GM18870 (cell line): ENCODE measurements around the gene GALNTL6.

Experiments used
- ATAC-seq: cut with Tn5 transposase; IDR thresholded peaks from one replicate; pipeline ENCODE4 v1.9.1; 2021; ENCODE audit warnings: moderate library complexity; ENCODE audit not compliant: unreplicated experiment

Gene GALNTL6

DNA sequence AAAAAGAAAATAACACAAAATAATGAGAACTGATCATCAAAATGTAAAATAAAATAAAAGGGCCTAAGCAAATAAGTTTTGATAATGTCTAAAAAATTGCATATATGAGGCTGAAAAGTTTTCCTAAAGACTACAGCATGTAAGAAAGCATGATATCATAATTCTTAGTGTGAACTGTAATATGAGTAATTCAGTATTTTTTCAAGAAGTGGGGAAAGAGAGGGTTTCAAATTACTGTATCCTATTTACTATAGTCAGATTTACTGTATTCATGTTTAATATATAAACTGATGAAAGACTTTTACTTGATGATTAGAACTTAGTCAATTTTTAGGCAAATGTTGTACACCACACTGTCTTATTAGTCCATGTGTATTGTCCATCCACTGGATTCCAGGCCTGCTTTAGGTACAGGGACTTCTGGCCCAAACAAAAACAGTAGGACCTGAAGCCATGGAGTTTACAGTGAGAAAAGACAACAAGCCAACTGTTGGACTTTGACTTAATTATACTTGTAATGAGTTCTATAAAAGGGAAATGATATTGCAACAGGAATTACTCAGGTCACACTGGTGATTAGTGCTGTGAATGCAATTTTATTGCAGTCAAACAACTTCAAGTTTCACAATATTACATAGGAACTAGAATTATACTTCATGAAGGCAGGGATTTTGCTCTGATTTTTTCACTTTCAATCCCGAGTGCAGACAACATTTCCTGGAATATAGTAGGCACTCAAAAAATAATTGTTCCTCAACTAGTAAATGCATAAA lies 837.7 kb downstream of the GALNTL6 start:
- no peak for ATAC-seq

DNA sequence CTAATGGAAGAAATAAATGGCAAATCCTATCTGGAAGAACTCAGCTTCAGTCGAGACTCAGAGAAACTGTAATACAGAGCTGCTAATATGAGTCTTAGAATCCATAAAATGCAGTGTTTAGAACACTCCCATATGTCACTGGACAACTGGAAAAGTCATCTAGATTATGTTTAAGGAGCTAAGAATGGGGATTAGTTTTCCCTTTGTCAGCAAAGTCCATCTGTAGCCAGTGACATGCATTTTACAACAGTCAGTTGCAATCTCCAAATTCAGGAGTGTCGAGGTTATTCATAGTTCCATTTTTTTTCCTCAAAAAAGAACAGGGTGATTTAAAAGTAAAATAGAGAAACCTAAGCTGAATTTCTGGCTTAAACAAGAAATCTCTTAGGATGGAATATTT lies 838.8 kb downstream of the GALNTL6 start:
- no peak for ATAC-seq

DNA sequence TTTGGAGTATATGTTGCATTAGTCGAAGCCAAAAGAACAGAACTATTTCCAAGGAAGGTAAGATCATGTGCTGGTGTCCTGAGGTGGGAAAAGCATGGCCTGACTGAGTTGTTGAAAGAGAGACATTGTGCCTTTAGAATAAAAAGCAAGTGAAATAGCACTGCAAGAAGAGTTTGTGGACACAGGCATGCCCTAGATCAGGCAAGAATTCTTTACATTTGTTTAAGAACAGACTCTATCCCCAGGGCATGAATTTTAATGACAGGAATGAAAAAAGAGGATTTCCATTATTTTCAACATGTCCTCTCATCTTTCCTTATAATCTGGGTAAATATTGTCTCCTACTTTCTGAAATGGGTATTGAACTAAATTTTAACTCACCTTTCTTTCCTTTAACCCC lies 839.2 kb downstream of the GALNTL6 start:
- no peak for ATAC-seq

DNA sequence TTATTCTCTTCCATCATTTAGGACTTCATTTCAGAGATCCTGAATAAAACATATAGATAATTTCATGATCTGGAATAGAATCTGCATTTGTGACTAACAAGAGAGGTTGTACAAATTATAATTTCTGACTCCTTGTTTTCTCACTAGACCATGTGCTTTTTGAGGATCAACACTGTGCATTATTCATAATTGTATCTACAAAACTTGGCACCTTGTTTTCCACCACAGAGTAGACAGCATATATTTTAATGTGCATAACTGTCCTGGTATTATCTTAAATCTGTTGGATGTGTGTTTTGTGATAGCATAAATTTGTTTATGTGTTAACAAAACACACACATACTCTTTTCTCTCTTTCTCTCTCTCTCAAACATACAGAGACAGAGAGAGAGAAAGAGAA lies 840.5 kb downstream of the GALNTL6 start:
- ATAC-seq: no peak

DNA sequence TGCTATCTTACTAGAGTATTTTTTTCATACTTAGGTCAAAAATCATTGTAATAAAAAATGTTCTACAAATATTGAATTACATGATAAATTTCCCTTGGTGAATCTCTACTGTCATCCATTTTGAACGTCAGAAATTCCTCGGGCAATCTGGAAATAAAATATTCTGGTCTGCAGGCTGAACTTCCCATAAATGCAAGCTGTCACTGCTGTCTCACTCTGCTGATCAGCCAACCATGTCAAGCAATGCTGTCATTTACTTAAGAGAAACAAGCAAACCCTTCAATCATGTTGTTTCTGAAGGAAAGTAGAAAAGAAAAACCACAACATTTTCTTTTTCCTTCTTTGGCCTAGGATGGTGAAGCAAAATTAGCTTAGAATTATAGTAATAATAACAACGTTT lies 841.3 kb downstream of the GALNTL6 start:
- ATAC-seq: no peak

DNA sequence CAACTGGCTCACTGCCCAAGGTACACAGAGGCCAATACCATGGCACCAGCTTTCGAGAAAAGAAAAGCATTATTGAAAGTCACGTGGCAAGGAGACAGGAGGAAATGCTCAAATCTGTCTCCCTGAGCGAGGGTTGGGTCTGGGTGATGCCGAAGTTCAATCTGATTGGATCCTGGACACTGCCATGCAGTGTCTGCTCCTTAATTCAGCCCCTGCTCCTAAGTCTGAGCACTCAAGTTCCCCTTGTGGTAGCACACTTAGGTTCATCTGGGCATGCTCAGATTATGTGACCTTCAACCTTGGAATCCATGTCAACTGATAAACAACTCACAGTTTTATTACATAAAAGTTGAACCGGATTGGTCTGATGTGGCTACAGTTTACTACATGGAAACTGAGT lies 842.9 kb downstream of the GALNTL6 start:
- ATAC-seq: no peak

DNA sequence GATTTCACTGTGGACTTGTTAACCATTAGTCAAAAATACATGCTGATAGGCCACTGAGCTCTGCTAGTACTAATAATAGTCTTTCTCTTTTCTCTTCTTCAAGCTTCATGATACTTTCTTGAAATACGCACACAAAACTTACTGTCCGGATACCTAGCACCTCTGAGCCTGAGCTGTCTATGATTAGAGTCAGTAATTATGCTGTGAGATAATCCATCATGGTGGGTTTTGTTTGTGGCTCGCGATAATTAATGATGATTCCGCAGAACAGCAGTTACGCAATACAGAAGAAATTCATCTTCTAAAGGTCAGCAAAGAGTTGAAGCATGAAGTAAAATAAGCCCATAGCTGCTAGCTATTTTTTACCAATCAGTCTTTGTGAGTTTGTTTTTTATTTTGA lies 843.9 kb downstream of the GALNTL6 start:
- no peak for ATAC-seq

DNA sequence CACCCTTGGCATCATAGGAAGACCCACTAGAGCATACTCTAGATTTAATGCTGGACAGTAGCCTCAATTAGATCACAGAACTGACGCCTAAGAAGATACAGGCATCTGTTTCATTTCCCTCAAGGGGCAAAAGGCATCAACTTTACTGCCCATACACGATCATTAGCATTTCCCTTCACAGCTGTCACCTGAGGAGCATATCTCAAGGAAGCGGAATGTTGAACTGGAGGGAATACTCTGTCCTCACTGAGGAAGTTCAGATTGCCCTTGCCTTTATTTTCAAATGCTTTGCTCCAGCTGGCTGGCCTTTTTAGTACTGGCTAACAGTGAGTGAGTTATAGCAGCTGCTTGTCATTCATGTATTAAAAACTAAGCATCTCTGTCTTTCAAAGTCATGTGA lies 847.0 kb downstream of the GALNTL6 start:
- no peak for ATAC-seq

DNA sequence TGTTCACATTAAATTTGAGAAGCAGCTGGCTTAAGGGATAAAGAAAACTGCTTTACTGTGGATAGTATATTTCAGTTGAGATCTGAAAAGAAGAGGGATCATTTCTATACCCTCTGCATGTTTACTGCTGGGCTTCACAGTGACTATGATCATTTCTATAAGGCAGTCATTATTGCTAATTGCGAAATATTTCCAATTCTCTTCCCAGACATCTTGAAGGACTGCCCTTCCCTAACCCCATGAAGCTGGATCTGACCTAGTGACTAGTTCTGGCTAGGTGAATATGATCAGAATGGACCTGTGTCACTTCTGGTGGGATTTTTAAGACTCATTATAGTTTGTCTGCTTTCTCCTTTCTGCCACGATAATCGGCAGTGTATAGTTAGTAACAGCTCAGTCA lies 848.9 kb downstream of the GALNTL6 start:
- no peak for ATAC-seq

DNA sequence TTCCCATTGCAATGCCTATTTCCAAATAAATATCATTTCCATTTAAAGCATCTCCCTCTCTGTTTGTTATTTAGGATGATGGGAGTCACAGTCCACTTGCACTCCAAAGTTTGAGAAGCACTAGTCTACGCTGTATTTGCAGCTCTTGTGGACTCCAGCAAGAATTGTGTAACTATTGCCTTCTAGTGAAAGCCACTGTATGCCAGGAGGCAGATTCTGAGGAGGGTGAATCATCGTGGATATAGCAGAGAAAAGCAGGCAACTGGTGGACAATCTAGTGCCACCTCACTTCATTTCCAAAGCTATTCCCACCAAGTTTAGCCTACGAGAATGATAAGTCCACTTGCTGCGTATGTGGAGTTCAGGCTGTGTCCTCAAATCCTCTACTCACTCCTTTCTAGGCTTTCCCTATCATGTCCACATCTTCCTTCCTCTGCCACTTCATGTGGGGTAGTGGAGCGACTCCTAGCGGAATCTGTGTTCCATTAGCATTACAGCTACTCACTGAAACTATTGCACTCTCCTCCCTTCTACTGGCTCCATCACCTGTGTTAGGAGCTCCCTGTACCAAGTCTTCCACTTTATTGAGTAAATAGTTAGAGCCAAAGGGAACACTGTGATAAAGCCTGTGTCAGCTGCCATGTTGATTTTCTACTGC lies 853.6 kb downstream of the GALNTL6 start:
- no peak for ATAC-seq

DNA sequence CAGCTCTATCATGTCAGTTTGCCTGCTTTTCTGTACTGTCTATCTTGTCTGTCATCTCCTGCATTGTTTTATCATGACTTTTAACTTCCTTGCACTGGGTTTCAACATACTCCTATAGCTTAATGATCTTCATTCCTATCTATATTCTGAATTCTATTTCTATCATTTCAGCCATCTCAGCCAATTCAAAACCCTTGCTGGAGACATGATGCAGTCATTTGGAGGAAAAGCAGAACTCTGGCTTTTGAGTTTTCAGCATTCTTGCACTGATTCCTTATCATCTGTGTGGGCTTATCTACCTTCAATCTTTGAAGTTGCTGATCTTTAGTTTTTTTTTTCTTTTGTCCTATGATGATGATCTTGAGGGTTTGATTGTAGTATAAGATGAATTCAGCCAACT lies 861.6 kb downstream of the GALNTL6 start:
- ATAC-seq: no peak

DNA sequence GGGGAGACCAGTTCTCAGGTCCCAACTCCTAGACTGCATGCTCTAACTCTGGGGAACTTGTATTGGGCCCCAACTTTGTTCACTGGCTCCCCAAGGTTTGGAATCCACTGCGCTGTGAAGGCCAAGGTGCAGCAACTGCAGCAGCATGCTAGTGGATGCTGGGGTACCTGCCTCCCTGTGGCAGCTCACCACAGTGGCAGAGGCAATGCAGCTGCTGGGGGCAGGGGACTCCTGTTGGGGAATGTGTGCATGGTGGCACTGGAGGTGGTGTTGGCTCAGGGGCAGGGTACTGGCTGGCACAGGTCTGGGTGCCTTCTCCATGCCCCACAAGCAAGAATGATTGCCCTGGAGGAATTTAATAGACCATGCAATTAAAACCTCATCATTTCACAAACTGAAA lies 862.0 kb downstream of the GALNTL6 start:
- no peak for ATAC-seq

DNA sequence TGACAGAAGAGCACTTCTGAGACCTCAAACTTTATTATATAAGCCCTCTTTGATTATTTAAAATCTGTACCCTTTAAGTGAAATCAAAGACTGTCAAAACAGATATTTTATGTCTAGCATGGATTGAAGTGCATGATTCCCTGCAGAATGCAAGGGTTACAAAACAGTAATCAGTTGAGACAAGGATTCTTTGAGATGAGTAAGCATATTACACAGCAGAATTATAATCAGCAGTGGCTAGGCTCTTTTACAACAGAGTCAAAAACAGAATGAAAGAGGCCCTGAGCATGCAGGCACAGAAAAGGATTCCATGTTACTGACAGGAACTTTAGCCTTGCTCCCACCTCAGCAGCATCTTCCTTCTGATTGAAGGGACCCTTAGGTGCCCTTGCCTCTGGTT lies 867.5 kb downstream of the GALNTL6 start:
- ATAC-seq: no peak

DNA sequence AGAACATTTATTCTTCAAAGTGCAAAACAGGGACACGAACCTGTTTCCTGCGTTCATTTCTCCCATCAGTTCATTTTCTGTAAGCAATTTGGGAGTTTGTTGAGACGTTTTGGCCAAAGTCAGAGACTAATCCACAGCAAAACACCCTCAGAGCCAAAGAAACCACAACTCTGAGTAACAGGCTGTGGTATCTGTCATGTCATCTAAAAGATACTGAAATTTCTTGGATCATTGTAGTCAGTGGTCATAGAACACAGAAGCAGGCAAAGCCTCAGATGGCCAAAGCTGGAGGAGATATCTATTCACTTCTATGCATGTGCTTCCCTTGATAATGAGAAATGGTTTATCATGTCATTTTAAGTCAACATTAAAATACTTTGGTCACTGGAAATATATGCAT lies 869.8 kb downstream of the GALNTL6 start:
- no peak for ATAC-seq

DNA sequence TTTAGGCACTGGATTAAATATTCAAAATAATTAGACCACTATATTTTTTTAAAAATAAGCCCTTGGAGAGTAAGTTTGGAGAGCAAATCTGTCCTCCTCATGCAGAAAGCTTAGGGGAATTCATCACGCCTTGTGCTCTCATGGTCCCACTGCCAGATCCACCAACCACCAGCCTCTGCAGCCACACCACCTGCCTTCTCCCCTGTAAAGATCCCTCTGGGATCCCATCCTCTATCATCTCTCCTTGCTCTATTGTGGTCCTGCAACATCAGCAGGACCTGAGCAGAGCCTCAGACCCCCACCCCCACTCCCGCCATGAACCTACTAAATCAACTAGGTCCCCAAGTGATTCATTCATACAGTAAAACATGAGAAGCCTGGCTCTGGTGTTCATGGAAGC lies 872.8 kb downstream of the GALNTL6 start:
- ATAC-seq: no peak

DNA sequence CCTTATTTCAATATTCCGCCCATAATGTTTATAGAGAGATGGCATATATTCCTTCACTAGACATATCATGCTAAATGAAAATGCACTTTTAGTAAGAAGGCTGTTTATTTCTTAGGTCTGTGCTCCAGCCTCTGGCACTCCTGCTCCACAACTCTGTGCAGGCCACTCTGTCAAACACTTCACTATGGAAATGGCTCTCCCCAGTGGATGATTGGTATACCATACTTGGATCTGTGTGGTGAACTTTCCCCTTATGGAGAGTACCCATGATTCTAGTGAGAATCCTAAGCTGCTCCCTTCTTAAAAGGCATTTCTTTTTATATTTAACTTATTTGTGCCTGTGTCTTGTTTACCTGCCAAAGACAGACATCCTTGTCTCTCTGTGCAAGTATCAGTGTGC lies 875.3 kb downstream of the GALNTL6 start:
- ATAC-seq: no peak

DNA sequence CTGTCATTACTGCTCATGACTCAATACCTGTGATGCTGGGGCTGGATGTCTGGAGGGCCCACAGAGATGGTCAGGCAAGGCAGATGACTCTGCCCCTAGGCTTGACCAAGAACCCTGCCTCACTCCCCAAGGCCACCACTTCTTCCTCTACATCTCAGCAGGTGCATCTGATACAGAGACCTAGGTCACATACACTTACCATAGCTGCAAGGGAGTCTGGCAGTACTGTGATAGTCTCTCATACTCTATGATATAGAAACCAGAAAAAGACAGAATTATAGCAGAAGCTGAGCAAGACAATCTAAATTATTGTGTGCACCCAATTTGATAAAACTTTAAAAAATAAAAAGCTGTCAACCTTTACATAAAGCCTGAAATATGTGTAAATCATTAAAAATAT lies 878.3 kb downstream of the GALNTL6 start:
- ATAC-seq: no peak

DNA sequence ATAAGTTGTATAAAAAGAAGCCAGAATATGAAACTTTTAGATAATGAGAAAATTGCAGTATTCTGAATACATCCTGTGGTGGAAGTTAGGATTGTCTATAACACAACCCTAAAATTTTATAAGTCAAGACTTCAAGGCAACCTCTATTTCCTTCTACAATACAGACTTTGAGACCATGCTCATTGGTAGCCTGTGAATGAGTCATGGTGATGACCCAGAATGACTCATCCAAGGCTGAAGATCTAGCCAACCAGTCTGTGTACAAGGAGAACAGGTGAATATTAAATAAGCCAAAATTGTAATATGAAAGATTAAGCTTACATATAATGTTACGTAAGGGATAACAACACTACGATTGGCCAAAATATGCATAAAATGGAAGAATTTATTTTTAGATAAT lies 879.5 kb downstream of the GALNTL6 start:
- ATAC-seq: no peak

DNA sequence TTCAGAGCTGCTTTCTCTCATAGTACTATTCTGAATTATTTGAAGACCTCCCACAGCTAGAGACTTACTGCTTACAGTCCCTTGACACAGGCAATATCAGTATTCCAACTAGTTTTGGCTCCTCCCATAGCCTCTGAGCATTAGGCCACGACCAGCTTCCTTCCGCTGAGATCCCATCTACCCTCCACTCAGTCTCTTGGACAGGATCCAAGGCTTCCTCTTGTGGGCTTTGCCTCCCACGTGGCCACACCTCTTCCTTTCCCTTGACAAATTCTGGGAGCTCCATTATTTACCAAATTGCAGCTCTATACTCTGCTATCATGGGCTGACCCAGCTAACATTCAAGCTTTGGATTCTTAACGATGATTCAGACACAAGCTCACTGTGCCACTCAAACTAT lies 885.1 kb downstream of the GALNTL6 start:
- ATAC-seq: no peak

DNA sequence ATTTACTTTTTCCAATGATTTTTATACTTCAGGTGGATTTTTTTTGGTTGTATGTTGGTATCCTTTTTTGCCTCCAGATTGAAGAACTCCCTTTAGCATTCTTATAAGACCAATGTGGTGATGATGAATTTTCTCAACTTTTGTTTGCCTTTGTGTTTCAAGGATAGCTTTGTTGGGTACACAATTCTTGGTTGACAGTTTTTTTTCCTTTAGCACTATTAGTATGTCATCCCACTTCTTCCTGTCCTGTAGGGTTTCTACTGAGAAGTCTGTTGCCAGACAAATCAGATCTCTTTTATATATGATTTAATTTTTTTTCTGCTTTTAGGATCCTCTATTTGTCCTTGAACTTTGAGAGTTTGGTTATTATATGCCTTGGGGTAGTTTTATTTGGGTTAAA lies 892.4 kb downstream of the GALNTL6 start:
- no peak for ATAC-seq

DNA sequence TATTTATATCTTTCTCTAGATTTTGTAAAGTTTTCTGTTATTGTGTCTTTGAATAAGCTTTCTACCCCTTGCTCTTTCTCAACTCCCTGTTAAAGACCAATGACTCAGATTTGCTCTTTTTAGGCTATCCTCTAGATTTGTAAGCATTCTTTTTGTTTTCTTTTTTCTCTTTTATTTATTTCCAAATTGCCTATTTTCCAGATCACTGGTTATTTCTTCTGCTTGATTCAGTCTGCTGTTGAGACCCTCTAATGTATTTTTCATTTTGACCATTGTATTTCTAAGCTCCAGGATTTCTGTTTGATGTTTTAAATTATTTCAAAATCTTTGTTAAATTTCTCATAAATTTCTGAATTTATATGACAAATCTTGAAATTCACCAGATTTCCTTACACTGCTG lies 892.8 kb downstream of the GALNTL6 start:
- no peak for ATAC-seq

DNA sequence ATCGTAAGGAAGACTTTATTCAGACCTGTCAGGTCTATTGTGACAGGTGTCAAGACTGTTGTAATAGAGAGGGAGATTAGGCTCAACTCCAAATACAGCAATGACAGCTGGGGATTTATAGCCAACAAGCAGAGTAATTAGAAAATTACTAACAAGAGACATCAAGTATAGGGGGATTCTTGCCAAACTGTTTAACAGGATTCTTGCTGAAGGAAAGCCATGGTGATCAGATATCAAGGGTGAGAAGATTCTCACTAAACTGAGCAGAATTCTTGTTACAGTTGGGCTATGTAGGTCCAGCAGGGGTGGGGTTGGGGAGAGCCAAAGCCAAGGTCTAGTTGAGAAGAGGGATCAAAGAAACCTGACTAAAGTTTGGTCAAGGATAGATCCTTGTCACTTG lies 894.4 kb downstream of the GALNTL6 start:
- ATAC-seq: no peak

DNA sequence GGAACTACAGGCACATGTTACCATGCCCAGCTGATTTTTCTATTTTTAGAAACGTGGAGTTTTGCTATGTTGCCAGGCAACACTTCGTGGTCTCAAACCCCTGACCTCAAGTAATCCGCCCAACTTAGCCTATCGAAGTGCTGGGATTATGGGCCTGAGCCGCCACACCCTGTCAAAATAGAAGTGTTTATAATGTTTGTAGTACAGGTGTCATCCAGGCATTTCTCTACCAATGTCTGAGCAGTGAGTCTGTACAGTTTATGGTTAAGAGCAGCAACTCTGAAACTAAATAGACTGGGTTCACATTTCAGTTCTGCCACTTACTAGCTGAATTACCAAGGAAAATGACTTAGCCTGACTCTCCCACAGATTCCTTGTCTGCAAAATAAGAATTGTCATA lies 895.0 kb downstream of the GALNTL6 start:
- no peak for ATAC-seq
